Stimulated activated CD8-positive, alpha-beta memory T cell treated with anti-CD3 and anti-CD28 coated beads, Interleukin-4, amount 100 ng/mL, for 1 hour (primary cell): ENCODE measurements around the gene GDPD4.

Experiments used
- DNase-seq, 2 donors: peaks; one replicate each; pipeline ENCODE4 v3.0.0-alpha.2; 2020; ENCODE audit warnings: low read depth in 2 of 2, low spot score in 1 of 2

Gene GDPD4

GRCh38 chr11:77244277-77245027, 57.0 kb downstream of the GDPD4 start:
- DNase-seq, result no peak

- no peak for DNase-seq
Measured at GRCh38 chr11:77236901-77237300, 64.6 kb downstream of the GDPD4 start.

- DNase-seq, result no peak
Measured at GRCh38 chr11:77233011-77233410, 68.5 kb downstream of the GDPD4 start.

GRCh38 chr11:77232242-77232641, 69.2 kb downstream of the GDPD4 start:
- DNase-seq, result no peak

DNA sequence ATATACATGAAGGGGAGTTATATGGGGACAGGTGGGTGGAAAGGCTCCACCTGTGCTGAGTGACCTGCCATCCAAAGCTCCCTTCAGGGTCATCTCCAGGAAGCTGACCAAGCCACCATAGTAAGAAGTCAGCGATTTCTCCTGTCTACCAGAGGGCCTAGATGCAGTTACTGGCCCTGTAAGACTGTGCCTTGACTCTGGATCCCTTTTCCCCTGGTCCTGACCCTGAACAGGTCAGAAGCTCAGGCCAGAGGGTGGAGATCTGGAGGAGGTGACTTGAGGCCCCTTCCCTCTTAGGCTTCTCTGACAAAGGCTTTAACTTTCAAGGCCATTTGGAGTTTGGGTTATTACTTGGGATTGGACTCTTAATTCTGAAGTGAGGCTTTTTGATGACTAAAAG, 69.7 kb downstream of the GDPD4 start:
- DNase-seq, result no peak

DNA sequence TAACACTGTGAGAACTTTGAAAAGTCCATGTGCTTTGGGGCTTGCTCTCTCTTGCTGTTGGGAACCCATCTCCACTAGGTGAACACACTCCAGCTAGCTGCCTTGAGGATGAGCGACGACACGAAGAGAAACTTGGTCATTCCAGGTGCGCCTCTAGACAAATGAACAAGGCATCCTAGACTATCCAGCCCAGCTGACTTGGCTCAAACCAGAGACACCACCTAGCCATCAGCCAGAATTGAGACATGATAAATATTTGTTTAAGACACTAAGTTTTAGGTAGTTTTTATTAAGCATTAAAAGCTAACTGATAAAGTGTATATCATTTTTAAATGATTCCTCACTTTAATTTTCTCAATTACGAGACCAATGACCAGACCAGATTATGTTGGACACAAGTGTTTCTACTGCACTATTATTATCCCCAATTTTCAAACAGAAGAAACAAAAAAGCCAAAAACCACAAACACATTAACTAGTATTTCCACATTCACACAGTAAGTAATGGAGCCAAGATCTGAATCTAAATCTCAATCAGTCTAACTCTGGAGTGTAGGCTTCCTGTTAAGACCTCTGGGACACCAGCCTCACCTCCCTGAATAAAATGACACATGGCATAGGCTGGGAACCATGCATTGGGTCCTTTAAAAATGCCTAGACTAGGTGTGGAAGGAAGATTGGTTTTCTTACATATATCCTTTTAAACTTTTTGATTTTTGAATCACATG, 70.4 kb downstream of the GDPD4 start:
- no peak for DNase-seq

- DNase-seq, result no peak
Measured at GRCh38 chr11:77223797-77224196, 77.7 kb downstream of the GDPD4 start.

DNA sequence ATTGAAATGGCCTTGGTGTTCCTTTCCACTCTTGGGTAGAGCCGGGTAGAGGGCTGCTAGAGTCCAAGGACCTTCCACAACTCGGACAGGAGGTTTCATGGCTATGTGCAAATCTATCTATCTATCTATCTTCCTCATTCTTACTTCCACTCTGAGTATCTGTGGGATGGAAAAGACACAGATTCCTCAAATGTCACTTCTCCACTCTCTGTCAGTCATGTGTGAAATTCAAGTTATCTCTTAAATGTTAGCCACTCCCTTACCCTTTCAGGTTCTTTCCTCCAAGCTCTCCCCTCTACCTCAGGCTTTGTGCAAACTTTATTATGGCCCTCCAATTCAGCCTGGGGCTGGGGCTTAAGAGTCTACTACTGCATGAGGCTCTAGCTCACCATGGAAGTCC, 84.3 kb downstream of the GDPD4 start:
- DNase-seq, result no peak

- no peak for DNase-seq
Measured at GRCh38 chr11:77215106-77215505, 86.4 kb downstream of the GDPD4 start.

- no peak for DNase-seq
Measured at GRCh38 chr11:77214557-77214956, 86.9 kb downstream of the GDPD4 start.

GRCh38 chr11:77213589-77214428, 87.7 kb downstream of the GDPD4 start:
- no peak for DNase-seq

- no peak for DNase-seq
Measured at GRCh38 chr11:77213029-77213579, 88.4 kb downstream of the GDPD4 start.

- DNase-seq, result no peak
Measured at GRCh38 chr11:77212314-77213007, 89.0 kb downstream of the GDPD4 start.

DNA sequence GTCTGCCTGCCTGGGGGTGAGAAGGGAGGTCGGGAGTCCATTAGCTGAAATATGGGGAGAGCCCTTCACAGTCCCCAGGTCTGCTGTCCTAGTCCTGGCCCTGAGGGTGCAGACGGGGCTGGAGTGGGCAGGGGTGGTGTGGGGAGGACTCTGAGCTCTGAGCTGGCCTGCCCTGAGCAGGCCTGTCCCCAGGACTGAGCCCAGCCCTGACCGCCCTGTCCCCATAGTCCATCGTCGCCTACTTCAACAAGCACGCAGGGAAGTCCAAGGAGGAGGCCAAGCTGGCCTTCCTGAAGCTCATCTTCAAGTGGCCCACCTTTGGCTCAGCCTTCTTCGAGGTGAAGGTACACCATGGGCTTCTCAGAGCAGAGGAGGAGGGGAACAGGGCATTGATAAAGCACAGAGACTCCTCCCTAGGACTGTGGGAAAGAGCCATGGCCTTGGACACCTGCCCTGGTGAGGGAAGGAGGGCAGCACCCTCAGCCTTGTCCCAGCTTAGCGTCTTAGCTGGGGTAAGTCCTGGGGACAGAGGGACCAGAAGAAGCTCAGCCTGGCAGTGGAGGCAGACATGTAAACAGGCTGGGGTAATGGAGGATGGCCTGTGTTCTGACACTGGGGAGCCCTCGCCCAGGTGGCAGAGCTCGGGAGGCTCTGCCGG, 89.8 kb downstream of the GDPD4 start:
- no peak for DNase-seq

DNA sequence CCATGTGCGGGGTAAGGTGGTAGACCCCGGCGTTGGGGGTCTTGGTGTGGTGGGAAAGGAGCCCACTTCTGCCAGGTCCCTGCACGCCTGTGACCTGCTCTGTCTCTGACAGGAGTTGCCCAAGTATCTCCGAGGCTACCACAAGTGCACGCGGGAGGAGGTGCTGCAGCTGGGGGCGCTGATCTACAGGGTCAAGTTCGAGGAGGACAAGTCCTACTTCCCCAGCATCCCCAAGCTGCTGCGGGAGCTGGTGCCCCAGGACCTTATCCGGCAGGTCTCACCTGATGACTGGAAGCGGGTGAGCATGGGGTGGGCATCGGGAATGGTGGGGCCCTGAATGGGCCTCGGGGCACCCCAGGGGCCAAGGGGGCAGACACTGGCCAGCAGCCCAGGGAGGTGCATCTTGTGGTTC, 90.4 kb downstream of the GDPD4 start:
- DNase-seq, result no peak

GRCh38 chr11:77209663-77210062, 91.8 kb downstream of the GDPD4 start:
- DNase-seq, result no peak

DNA sequence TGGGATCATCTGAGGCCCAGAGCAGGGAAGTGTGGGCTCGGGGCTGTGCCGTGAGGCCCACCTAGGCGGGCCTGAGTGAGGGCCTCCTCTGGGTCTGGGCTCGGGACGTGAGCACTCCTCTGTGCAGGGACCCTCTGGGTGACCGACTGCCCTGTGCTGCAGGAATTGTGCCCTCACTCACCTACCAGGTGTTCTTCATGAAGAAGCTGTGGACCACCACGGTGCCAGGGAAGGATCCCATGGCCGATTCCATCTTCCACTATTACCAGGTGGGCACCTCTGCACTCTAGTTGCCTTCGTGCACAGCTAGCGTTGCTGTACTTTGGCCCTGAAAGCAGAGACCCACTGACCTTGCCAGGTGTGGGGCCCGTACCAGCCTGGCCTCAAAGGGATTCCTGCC, 93.0 kb downstream of the GDPD4 start:
- no peak for DNase-seq

GRCh38 chr11:77207618-77208313, 93.7 kb downstream of the GDPD4 start:
- no peak for DNase-seq

GRCh38 chr11:77207019-77207485, 94.4 kb downstream of the GDPD4 start:
- no peak for DNase-seq
